CD4-positive, alpha-beta T cell treated with Interleukin-15 for 4 hours (primary cell): ENCODE data around the gene ISX.

Experiments
- DNase-seq: peaks from one replicate; pipeline ENCODE4 v3.0.0-alpha.2; 2020; ENCODE audit warnings: low spot score

Gene ISX

GRCh38 chr22:35053060-35053835 lies 12.7 kb upstream of the ISX start:
- DNase-seq = no peak

GRCh38 chr22:35054064-35054463 lies 11.9 kb upstream of the ISX start:
- DNase-seq = no peak

- no peak for DNase-seq
Measured at GRCh38 chr22:35056486-35056885, 9.5 kb upstream of the ISX start.

DNA sequence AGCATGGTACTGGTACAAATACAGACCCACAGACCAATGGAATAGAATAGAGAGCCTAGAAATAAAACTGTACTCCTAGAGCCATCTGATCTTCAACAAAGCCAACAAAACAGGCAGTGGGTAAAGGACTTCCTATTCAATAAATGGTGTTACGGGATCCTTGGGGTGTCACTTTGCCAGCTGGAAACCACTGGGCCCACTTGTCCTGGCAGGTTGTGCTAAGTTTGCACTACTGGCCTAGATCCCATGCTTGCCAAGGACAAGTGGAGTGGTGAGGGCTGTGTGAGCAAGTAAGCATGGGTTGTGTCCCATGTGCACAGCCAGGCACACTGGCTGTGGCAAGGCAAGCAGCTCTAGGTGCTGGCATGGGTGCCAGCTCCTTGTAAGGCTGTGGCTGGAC lies 8.8 kb upstream of the ISX start:
- DNase-seq = no peak

DNA sequence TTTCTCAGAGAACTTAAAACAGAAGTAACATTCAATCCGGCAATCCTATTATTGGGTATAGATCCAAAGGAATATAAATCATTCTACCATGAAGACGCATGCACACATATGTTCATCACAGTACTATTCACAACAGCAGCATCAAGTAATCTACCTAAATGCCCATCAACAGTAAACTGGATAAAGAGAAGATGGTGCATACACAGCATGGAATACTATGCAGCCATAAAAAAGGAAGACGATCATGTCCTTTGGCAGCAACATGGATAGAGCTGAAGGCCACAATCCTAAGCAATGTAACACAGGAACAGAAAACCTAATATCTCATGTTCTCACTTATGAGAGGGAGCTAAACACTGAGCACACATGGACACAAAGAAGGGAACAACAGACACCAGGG lies 6.3 kb upstream of the ISX start:
- DNase-seq = no peak

DNA sequence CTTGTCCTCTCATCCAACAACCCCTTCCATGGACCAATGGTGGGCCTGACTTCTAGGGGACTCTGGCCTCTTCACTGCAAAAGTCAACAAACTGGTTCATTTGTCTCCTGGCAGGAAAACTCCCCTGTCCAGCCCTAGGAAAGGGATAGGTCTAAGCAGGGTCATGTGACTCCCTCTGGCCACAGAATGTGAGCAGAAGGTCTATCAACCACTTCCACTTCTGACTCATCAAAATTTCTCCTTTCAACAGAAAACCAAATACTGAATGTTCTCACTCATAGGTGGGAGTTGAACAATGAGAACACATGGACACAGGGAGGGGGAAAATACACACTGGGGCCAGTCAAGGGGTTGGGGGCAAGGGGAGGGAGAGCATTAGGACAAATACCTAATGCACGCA lies 1.3 kb upstream of the ISX start:
- no peak for DNase-seq

GRCh38 chr22:35065183-35065582 lies 775 bp upstream of the ISX start:
- no peak for DNase-seq

DNA sequence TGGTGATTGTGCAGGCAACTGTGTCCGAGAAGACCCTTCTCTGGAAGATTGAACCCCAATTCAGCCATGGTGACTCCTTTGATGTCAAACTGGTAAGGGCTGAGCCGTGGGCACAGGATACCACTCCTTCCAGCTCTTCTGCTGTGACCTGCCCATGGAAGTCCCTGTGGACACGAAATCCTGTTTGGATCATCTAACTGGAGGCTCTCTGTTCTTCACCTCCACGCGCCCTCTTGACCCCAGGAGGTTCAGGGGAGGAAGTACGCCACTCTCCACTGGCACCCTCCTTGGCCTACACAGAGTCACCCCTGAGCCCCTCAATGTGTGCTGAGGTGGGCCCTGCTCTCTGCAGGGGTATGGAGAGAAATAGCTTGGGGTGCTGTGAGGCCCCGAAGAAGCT lies 810 bp downstream of the ISX start:
- DNase-seq = no peak

DNA sequence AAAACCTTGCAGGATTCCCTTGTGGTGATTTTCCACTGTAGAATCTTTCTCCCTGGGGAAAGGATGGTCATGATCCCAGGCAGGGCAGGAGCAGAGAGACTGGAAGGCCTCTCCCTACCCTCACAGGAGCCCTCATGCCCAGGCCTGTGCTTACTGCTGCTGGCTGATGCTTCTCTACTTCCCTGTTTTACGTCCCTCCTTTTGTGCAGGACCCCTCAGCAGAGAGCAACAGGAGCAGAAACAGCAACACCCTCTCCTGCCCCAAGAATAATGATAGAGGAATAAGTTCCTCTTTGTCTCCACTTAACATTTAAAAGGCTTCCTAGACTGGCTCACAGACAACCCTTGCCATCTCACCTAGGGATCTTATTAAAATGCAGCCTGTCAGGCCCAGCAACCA lies 3.6 kb downstream of the ISX start:
- DNase-seq = no peak

DNA sequence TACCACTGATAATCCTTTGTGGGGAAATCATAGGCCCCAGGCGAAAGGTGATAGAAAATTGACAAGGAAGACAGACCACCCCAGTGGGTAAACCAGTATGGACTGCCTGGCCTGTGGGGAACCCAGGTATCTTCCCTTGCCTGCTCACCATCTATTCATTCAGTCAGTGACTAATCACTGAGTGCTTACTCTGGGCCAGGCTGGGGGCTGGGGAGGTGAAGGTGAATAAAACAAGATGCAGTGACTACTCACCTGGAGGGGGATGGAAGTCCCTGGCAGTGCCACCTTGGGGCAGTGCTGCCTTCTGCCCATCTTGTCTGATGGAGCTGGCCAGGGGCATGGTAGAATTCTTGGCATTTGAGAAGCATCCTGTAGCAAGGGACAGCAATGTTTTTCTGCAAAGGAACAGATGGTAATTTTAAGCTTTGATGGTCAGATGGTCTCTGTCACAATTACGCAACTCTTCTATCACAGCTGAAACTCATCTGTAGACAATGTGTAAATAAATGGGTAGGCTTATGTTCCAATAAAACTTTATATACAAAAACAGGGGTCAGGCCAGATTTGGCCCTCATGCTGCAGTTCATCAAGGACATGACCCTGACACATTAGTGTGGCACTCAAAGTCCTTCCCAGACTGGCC lies 4.6 kb downstream of the ISX start:
- DNase-seq = no peak

GRCh38 chr22:35071784-35072183 lies 5.8 kb downstream of the ISX start:
- DNase-seq = no peak

GRCh38 chr22:35072925-35073324 lies 7.0 kb downstream of the ISX start:
- no peak for DNase-seq

- DNase-seq = no peak
Measured at GRCh38 chr22:35074583-35074982, 8.6 kb downstream of the ISX start.

DNA sequence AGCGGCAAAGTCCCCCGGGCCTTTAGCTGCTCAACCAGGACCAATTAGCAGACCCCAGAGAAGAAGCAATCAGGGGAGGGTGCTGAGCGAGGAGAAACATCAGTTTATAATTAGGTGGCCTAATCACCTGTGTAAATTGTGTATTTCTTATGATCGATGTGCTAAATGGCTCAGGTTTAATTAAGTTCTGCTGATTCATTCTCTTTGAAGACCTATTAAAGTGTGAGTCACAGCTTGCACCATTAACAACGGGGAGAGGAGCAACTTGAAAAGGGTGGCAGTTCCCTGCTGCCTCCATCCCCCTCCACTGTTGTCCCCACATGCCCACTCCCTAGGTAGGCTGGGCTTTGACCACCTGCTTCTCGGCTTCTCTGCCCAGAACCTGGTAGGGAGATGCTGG lies 10.7 kb downstream of the ISX start:
- DNase-seq = no peak

DNA sequence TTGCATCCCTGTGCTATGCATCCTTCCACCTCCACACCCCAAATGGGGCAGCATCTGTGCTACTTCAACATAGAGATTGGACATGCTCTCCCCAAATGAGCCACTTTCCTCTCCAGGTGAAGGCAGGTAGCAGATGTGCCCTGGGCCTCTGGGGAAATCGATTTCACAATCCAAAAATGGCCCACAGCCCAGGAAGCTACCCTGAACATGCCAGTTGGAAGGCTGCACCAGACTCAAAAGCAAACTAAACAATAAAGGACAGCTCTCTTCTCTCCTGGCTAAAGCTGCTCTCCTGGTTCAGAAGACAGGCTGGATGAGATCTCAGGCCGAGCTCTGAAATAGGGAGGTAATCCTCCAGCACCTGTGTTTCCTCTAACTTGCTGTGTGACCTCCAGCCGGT lies 19.7 kb downstream of the ISX start:
- DNase-seq = no peak

GRCh38 chr22:35089139-35089538 lies 23.2 kb downstream of the ISX start:
- DNase-seq = no peak

DNA sequence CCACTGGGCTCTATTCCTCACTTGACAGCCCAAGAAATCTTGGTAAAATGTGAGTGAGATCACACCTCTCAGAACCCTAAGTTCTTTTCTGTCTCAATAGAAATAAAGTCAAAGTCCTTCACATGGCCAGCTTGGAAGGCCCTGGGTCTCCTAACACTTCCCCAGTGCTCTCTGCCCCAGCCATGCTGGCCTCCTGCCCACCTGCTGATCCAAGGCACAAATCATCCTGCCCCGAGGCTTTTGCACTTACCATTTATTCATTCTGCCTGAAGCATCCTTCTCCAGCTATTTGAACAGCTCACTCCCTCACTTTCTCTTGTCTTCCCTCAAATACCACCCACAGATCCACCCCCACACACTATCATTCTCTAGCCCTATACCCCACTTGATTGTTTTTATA lies 26.4 kb downstream of the ISX start:
- DNase-seq = no peak

DNA sequence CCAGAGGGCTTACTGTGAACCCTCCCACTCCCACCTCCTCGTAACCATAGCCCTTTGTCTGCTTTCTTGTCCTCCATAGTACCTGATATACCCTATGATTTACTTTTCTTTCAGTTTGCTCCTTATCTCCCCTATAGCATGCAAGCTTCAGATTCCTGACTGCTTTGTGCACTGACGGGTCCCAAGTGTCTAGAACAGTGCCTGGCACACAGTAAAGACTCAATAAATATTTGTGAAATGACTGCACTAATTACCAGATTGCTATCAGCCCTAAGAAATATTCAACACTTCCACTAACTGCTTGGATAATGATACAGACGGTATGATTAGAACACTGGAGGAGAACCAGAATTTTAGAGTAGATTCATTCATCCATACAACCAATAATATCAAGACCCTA lies 33.0 kb downstream of the ISX start:
- DNase-seq = no peak

DNA sequence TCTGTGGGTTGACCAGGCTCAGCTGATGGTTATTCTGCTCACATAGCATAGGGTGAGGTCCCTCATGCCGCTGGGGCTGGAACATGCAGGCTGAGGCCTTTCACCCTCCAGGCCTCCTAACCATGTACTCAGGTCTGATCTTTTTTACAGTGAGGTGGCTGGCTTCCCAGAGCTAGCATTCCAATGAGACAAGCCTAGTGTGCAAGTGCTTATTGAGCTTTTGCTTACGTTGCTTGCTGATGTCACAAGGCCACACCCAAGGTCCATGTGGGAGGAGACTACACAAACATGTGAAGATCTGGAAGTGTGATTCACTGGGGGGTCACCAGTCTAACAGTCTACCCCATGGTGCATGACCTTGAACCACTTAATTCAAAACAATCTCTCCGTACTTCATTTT lies 33.9 kb downstream of the ISX start:
- DNase-seq = no peak

DNA sequence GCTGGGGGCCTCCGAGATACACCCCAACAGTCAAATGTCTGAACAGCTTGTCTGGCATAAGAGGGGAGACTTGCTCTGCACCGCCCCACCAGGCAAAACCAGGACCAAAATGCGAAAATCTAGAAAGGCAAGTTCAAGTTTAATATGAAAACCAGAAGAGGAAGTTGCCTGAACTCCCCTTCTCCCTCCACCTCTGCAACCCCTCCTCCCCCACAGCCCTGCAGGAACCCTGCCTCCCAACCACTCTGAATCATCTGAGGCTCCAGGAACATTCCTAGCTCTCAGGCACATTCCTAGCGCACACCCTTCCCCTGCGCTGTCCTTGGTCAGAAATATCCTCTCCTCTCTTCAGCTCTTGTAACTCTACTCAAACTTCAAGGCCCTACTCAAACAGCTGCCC lies 36.7 kb downstream of the ISX start:
- no peak for DNase-seq

DNA sequence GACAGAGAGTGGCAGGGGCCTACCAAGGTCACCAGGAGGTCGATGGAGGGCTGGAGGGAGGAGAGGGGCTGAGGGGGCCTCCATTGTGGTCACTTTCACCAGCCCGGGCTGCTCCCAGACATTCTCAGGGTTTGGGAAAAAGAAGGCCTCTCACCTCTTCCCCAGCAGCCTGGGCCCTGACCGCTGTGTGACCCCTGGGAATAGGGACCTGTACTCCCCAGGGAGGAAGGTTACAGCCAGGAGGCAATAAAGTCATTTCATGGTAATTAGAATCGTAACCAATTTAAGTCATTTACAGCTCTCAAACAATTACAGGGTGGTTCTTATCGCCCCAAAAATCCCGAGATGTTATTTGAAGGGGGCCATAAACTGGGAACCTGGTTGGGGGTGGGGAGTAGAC lies 37.8 kb downstream of the ISX start:
- no peak for DNase-seq

- no peak for DNase-seq
Measured at GRCh38 chr22:35104491-35104890, 38.5 kb downstream of the ISX start.

DNA sequence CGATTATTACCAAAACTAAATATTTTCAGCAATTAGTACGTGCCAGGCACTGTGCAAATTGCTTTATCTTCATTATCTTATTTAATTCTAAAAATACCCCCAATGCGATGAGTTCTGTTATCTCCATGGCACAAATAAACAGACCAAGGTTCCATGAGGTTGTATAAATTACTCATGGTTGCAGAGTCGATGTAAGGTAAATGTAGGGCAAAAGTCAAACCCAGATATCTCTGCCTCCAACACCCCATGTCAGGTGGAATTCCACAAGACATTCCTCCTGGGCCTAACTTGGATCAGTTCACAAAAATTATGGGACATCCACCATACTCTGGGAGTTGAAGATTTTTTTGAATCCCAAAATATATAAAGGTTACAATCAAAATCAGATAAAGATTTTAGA lies 43.7 kb downstream of the ISX start:
- DNase-seq = no peak

DNA sequence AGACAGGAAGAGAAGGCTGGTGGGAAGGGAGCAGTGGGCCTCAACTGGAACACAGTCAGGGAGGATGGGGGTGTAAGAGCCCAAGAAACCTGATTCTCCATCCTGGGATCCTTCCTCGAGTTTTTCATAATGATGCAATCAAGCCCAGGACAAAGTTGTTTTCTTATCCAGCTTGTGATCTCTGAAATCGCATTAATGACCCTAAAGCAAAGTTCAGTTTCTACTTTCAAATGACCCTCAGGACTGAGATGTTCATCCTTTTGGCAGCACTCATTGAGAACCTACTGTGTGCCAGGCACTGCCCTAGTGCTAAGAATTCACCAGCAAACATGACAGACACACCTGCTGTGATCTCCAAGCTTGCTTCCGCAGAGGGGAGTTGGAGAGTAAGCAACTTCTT lies 45.3 kb downstream of the ISX start:
- DNase-seq = no peak
